Central memory CD8-positive, alpha-beta T cell (primary cell): ENCODE results near the gene POM121.
"Not testable (repeated sequence)": the region's sequence is repeated elsewhere in the genome, so short reads cannot be mapped to it uniquely, and the experiment has no call there.

Source experiments
- ATAC-seq: fragments of 150-1000 bp; cut with Tn5 transposase; replicated peaks from 2 replicates; pipeline ENCODE4 v1.10.0; 2022; ENCODE audit warnings: mild to moderate bottlenecking, moderate FRiP score, moderate number of reproducible peaks; ENCODE audit not compliant: poor library complexity, severe bottlenecking; ENCODE audit errors: extremely low read depth
- DNase-seq, 2 donors: peaks; one replicate each; pipeline ENCODE4 v3.0.0; 2021; ENCODE audit warnings: low spot score in 2 of 2
- H3K27ac Mint-ChIP-seq: one replicate; pipeline ENCODE4 v1.8.0; 2022; ENCODE audit warnings: low read depth, mild to moderate bottlenecking, moderate library complexity, mixed read lengths
- H3K27me3 Mint-ChIP-seq: one replicate; pipeline ENCODE4 v1.8.0; 2022; ENCODE audit warnings: mixed read lengths
- H3K36me3 Mint-ChIP-seq: one replicate; pipeline ENCODE4 v1.8.0; 2022; ENCODE audit warnings: mild to moderate bottlenecking, moderate library complexity, mixed read lengths; ENCODE audit not compliant: insufficient read depth
- H3K4me1 Mint-ChIP-seq: one replicate; pipeline ENCODE4 v1.8.0; 2022; ENCODE audit warnings: mixed read lengths
- H3K4me3 Mint-ChIP-seq: one replicate; pipeline ENCODE4 v1.8.0; 2022; ENCODE audit warnings: mild to moderate bottlenecking, moderate library complexity, mixed read lengths
- H3K9me3 Mint-ChIP-seq: one replicate; pipeline ENCODE4 v1.8.0; 2022; ENCODE audit warnings: mixed read lengths

The POM121 gene

GRCh38 chr7:72976434-72976833 lies 51.5 kb downstream of the POM121 start:
- not testable (repeated sequence) for ATAC-seq, H3K9me3 Mint-ChIP-seq, H3K36me3 Mint-ChIP-seq

DNA sequence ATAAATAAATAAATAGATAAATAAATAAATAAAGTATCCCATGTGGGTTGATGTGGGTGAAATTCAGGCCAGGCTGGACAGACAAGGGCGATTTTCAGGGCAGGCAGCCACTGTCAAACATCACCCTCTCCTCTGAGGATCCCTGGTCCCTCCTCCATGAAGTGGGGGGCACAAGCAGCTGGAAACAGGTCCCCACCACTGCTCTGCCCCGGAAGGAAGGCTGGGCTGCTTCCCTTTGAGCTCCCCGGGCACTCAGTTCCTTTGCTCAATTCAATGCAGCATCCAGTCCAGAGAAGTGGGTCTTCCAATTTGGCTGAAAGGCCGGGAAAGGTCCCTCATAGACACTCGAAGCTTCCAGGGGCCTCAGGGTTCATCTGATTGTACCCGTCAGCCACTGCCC lies 55.5 kb downstream of the POM121 start:
- not testable (repeated sequence) for DNase-seq, H3K27me3 Mint-ChIP-seq, H3K4me3 Mint-ChIP-seq, H3K4me1 Mint-ChIP-seq, H3K36me3 Mint-ChIP-seq, H3K27ac Mint-ChIP-seq, H3K9me3 Mint-ChIP-seq, ATAC-seq

More at GRCh38 chr7:72976434-72976833, 51.5 kb downstream of the POM121 start:
- H3K4me1 Mint-ChIP-seq, H3K27ac Mint-ChIP-seq, H3K27me3 Mint-ChIP-seq, DNase-seq, H3K4me3 Mint-ChIP-seq: not testable (repeated sequence)

- not testable (repeated sequence) for H3K4me1 Mint-ChIP-seq, H3K4me3 Mint-ChIP-seq, H3K36me3 Mint-ChIP-seq, H3K27ac Mint-ChIP-seq, DNase-seq, H3K9me3 Mint-ChIP-seq, H3K27me3 Mint-ChIP-seq, ATAC-seq
Observed at GRCh38 chr7:72982084-72982483, 57.2 kb downstream of the POM121 start.

DNA sequence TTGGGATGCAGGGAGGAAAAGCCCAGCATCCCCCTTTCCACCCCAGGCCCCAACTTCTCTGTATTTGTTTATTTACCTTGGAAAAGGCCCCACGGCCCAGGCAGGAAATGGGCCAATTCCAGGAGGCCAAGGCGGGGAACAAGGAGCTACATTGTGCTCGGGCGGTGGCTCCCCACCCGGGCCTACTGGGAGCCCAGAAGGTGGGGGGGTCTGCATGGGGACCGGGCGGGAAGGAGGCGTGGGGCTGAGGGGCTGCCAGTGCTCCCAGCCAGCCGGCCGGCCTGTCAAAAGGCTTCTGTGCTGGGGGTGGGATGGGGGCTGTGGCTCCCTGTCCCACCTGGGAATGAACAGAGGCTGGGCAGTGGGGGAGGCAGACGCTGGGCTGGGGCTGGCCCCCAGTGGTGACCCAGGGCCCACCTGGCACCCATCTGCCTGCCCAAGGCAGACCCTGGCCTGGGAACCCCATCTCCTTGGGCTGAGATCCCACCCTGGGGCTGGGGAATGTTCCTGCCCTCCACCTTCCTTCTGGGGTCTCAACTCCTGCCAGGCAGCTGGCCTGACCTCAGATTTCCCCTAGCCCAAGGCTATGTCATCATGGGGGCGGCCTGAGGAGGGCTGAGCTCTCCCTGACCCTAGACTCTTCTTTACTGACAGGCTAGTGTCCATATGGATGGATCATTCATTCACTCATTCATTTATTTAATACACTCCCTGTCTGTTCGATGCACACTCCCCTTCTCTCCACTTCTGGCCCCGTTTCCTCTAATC lies 65.4 kb downstream of the POM121 start:
- H3K27ac Mint-ChIP-seq, DNase-seq, H3K4me1 Mint-ChIP-seq, H3K27me3 Mint-ChIP-seq, H3K9me3 Mint-ChIP-seq, H3K36me3 Mint-ChIP-seq, H3K4me3 Mint-ChIP-seq, ATAC-seq: not testable (repeated sequence)

- DNase-seq, H3K9me3 Mint-ChIP-seq, H3K27me3 Mint-ChIP-seq, H3K4me3 Mint-ChIP-seq, ATAC-seq, H3K27ac Mint-ChIP-seq, H3K36me3 Mint-ChIP-seq, H3K4me1 Mint-ChIP-seq: not testable (repeated sequence)
Observed at GRCh38 chr7:72995484-72995883, 70.6 kb downstream of the POM121 start.

DNA sequence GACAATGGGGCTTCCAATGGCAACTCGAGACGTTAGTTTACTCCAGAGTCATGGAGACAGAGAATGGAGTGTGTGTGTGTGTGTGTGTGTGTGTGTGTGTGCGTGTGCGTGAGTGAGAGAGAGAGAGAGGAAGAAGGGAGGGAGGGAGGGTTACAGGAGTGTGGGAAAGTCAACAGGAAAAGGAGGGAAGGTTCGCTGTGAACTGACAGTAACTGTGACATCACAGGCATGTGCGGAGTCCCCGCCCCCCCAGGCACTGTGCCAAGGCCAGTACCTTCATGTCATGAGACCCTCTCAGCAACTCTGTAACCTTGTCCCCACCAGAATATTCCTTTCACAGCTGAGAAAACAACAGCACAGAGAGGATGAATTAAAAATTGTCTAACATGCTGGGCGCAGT lies 72.6 kb downstream of the POM121 start:
- H3K4me3 Mint-ChIP-seq, H3K27ac Mint-ChIP-seq, ATAC-seq, H3K36me3 Mint-ChIP-seq, H3K4me1 Mint-ChIP-seq, DNase-seq, H3K9me3 Mint-ChIP-seq, H3K27me3 Mint-ChIP-seq: not testable (repeated sequence)

DNA sequence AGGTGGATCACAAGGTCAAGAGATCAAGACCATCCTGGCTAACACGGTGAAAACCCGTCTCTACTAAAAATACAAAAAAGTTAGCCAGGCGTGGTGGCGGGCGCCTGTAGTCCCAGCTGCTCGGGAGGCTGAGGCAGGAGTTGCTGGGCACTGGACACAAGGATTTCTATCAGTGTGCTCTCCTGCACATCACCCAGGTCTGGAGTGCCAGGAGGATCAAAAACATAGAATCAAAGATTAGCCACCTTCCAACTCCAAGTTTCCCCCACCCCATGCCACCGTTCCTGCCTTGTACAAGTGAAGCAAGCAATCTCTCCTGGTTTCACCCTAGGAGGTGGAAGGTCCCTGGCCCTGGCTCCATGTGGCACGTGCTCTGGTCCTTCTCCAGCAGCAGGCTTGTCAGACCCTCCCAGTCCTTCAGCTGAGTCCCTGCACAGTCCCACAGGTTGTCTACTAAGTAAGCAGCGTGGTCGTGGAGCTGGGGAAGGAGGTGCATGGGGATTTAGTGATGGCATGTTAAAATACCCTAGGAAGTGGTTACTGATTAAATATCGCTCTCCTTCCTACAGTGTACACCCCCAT lies 73.1 kb downstream of the POM121 start:
- not testable (repeated sequence) for H3K27ac Mint-ChIP-seq, H3K36me3 Mint-ChIP-seq, H3K4me3 Mint-ChIP-seq

More for the DNA sequence above, 73.1 kb downstream of the POM121 start:
- H3K27me3 Mint-ChIP-seq, H3K9me3 Mint-ChIP-seq, ATAC-seq, DNase-seq, H3K4me1 Mint-ChIP-seq: not testable (repeated sequence)
